NCI-H345 treated with DMSO at 0.1 percent for 48 hours (cell line): ENCODE data around the gene IL17RE.
A peak's percentile ranks its signal among the peaks of the same experiment; 100 is the strongest.
"Not testable (repeated sequence)": the region's sequence is repeated elsewhere in the genome, so short reads cannot be mapped to it uniquely, and the experiment has no call there.

Source experiments
- DNase-seq: peaks from one replicate; lab custom pipeline; 2025; ENCODE audit not compliant: unreplicated experiment; lab: John Stamatoyannopoulos, UW

The IL17RE gene, protein sequence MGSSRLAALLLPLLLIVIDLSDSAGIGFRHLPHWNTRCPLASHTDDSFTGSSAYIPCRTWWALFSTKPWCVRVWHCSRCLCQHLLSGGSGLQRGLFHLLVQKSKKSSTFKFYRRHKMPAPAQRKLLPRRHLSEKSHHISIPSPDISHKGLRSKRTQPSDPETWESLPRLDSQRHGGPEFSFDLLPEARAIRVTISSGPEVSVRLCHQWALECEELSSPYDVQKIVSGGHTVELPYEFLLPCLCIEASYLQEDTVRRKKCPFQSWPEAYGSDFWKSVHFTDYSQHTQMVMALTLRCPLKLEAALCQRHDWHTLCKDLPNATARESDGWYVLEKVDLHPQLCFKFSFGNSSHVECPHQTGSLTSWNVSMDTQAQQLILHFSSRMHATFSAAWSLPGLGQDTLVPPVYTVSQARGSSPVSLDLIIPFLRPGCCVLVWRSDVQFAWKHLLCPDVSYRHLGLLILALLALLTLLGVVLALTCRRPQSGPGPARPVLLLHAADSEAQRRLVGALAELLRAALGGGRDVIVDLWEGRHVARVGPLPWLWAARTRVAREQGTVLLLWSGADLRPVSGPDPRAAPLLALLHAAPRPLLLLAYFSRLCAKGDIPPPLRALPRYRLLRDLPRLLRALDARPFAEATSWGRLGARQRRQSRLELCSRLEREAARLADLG

GRCh38 chr3:9902372-9903237, at the start of gene IL17RE:
Gene IL17RE (plus strand): TSS chr3:9902848. CDS start chr3:9902933, 85 bp downstream.
- DNase-seq = no peak

DNA sequence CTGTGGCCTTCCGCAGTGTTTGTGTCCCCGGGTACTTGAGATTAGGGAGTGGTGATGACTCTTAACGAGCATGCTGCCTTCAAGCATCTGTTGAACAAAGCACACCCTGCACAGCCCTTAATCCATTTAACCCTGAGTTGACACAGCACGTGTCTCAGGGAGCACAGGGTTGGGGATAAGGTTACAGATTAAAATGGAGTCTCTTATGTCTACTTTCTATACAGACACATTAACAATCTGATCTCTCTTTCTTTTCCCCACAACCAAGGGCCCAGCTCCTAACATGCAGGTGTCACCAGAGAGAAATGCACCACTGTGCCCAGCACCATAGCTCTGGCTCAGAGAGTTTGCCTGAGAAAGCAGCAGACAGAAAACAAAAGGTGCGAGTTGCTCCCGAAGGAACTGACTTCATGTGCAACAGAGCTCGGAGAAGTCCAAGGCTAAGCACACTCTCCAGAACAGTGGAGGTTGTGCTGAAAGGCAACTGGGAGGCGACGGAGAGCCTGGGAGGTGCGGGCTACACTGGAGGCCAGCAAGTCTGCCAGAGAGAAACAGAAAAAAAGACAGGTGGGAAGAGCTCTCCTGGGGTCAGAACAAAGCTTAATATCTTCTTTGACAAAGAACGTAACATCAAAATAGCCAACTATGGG, 48.2 kb upstream of the IL17RE start:
- DNase-seq = not testable (repeated sequence)

DNA sequence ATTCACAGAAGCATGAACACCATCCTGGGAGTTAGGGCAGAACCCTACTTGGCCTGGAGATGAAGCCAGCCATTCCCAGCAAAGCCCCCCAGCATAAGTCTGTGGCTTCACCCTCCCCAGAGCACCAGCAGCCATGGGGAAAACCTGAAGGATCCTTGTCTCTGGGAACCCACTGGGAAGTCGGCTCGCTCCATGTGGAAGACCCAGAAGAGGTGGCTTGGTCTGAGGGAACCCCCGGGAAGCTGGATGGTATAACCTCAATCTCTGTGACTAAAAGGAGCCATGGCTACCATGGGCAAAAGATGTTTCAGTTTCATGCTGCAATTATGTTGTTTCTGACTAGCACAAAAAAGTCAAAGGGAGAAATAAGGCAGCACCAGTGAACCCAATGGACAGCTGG, 47.1 kb upstream of the IL17RE start:
- no peak for DNase-seq

DNA sequence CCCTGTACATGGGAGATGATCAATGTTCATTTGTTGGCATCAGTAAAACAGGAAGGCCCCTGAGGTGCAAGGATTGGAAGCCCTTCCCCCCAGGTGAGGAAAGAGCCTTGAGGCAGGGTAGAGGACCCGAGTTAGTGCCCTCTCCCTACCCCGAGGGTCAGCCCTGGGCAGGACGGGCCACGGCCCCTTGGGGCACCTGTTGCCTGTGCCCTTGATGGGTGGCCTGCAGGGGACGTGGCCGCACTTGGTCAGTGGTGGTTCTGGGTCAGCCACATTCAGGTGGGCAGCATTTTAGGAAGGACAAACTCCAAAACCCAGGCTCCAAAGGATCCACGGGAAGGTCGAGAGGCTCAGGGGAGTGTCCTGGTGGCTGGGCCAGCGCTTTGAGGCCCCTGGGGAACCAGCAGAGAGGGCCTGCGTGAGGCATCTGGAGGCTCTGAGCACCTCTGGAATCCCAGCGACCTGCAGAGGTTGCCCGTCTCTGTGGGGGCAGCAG, 43.1 kb upstream of the IL17RE start:
- no peak for DNase-seq

DNA sequence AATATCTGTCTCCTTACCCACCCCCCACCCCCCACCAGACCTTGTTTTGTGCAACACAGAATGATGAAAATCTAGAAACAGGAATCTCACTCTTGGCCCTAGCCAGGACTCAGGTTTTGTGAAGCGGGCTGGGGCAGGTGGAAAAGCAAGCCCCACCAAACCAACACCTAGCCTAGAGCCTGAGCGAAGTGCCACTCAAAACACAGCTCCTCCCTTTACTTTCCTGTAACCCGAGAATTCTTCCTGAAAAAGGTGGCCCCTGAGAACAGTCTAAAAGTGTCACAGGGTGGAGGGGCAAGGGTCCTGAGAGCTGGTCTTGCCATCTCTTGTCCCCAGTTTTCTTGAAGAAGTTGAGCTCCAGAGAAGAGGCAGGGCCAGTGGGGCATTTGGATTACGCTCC, 41.4 kb upstream of the IL17RE start:
- no peak for DNase-seq

GRCh38 chr3:9861626-9862130, 41.0 kb upstream of the IL17RE start:
- no peak for DNase-seq

DNA sequence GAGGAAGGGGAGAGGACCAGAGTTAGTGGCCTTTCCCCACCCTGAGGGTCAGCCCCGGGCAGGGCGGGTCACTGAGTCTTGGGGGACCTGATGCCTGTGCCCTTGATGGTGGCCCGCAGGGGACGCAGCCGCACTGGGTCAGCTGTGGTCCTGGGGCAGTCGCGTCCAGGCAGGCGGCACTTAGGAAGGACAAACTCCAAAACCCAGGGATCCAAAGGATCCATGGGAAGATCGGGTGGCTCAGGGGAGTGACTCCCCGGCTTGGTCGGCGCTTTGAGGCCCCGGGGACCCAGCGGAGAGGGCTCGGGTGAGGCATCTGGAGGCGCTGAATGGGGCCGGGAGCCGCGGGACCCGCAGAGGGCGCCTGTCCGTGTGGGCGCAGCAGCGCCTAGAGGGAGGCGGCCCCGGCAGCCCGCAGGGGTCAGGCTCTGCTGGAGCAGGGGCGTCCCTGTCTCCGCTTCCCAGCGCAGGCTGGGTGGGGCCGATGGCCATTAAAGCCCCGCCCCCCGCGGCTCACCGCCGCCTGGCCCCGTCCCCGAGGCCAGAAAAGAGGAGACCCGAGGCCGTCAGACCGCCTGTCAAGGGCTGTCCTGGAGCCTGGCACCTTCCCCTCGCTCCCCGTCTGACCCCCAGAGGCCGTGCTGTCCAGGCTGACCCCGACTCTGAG, 40.1 kb upstream of the IL17RE start:
- DNase-seq = no peak

DNA sequence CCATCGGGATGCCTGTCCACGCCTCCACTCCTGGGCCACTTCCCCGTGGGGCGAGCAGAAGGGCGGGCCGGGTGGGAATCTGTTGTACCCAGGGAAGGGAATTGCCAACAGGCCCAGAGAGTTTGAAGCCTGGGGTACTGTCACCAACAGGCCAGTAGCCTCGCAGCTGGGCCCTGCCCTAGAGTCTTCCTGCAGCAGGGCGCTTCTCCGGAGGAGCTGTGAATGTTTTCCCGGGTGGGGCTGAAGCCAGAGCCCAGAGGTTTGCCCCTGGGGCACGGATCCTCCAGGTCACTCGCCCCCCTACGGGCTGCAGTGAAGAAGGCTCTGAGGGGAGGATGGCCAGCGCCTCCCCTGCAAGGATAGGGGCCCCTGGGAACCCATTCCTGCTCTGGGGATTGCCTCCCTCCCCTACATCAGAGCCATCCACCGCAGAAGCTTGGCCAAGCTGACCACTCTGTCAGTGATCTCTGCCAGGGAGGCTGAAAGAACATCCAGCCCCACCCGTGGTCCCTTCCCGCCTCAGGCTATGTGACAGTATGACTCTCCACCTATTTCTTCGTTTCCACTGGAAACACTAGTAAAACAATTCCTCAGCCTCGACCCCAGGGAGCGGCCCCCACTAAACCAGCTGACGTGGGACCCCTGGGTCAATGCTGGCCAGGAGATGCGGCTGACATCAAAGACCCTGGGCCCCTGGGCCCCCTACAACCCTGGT, 39.4 kb upstream of the IL17RE start:
- no peak for DNase-seq

DNA sequence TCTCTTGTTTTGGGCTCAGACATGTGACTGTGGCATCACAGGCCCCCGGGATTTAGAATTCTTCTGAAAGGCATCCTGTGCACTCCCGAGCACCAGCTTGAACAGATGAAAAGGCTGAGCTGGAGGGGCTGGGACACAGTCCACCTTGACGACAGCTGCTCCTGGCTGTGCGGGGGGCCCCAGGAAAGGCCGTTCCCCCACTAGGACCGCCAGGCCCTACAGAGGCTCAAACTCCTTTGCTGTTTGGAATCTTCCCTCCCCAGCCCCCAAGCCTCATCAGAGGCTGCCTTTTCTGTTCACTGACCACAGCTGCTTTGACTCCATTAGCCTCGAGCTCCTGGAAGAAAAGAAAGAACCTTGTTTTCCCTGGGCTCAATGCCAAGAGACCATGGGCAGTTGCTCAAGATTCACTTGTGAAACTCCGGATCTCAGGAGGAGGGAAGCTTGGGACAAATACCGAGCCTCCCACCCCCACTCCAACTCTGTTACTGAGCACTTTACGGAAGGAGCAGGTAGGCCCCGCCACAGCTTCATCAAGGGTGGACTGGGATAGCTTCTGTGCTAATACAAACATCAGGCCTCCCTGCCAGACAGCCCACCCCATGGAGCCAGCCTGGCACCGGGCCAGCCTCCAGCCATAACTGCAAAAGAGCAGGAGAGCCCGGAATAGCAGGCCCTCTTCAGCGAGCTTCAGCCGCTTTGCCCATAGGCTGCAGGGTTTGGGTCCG, 38.3 kb upstream of the IL17RE start:
- peak; percentile 52 for DNase-seq

- not testable (repeated sequence) for DNase-seq
These were observed 37.5 kb upstream of the IL17RE start for GRCh38 chr3:9865125-9865637.

DNA sequence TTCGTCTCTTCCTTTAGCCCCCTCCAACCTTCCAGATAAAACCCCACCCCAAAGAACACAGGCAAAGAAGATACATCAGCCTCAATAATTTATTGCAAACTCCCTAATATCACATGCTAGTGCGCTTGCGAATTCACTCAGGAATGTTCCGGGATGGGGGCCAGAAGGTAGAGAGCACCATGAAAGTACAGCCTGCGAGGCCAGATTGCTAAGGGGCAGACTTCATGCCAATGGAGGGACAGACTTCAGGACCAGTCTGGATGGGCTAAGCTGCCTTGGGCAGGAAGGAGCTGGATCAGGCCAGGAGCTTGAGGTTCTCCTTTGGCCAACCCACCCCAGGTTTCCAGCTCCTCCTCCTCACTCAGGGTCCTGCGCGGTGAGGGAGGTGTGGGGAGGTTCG, 36.0 kb upstream of the IL17RE start:
- DNase-seq = no peak

DNA sequence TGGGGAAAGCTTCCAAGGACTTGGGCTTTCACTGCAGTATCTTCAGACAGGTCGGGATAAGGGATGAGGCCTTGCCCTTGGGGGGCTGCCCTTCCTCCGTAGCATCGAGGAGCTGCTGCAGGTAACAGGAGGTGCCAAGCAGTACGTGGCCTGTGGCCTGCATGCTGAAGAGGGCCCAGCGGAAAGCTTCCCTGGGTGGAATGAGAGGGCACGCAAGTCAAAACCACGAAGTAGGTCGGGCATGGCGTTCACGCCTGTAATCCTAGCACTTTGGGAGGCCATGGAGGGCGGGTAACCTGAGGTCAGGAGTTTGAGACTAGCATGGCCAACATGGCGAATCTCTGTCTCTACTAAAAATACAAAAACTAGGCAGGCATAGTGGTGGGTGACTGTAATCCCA, 35.5 kb upstream of the IL17RE start:
- DNase-seq = no peak

- no peak for DNase-seq
These were observed 32.7 kb upstream of the IL17RE start for GRCh38 chr3:9869955-9870354.

- DNase-seq = no peak
These were observed 31.7 kb upstream of the IL17RE start for GRCh38 chr3:9870978-9871377.

GRCh38 chr3:9872067-9872466, 30.6 kb upstream of the IL17RE start:
- not testable (repeated sequence) for DNase-seq

- DNase-seq = no peak
These were observed 27.2 kb upstream of the IL17RE start for GRCh38 chr3:9875448-9875847.

DNA sequence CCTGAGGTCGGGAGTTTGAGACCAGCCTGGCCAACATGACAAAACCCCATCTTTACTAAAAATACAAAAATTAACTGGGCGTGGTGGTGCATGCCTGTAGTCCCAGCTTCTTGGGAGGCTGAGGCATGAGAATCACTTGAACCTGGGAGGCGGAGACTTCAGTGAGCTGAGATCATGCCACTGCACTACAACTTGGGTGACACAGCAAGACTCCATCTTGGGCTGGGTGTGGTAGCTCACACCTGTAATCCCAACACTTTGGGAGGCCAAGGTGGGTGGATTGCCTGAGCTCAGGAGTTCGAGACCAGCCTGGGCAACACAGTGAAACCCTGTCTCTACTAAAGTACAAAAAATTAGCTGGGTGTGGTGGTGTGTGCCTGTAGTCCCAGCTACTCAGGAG, 26.4 kb upstream of the IL17RE start:
- DNase-seq = not testable (repeated sequence)

DNA sequence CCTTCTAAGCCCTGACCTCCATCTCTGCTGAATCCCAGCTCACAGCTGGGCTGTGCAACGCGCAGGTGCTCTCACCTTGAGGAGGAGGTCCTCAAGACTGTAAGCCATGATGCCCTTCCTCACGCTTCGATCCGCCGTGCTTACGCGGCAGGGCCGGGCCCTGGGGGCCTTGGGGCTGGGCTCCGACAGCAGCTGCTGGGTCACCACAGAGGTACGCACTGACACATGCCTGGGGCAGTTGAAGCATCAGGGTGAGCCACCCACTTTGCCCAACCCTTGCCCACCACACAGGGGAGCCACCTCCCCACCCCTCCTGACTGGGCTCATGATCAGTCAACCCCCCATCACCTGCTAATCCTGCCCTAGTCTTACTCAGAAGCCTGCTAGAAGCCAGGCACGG, 25.7 kb upstream of the IL17RE start:
- no peak for DNase-seq

GRCh38 chr3:9878700-9879099, 23.9 kb upstream of the IL17RE start:
- no peak for DNase-seq
